ENCODE data around the gene AKR1C1.
"Not testable (repeated sequence)": the region's sequence is repeated elsewhere in the genome, so short reads cannot be mapped to it uniquely, and the experiment has no call there.

DNA sequence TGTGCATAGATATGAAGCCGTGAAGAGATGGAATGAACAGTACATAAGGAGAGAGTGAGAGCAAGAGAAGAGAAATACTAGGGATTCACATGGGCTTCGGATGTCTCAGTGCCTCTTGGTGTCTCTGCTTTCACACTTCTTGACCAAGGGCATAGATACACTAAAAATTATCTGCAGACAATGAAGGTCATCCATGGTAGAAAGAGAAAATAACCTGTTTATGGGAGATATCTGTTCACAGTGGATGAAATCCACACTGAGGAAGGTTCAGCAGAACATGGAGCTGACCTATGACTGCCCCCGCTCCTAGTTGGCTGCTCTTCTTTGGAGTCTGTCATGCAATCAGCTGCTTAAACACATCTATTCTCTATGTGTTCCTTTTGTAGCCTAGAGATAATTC lies 6.1 kb downstream of the AKR1C1 start:
- not testable (repeated sequence) for TF ChIP-seq POLR2A (IDR thresholded peaks at IDR 0.05; ENCODE audit: low read depth, low read length); POLR2AphosphoS5 (IDR thresholded peaks at IDR 0.05; ENCODE audit: low read depth, low read length); TAF1 (IDR thresholded peaks at IDR 0.05; ENCODE audit: borderline replicate concordance, low read depth, low read length)

All from GM12892 (cell line).